WTC11 (cell line): ENCODE results near the gene ITSN1. TPM values are rescaled to one million over a fixed set of nuclear protein-coding genes. Genes with fewer than 3 reads are reported as not detected.

Source experiments
- ATAC-seq: fragments of 200-7000 bp; cut with Tn5 transposase; 2 replicates; pipeline ENCODE4 v1.10.0; 2021; ENCODE audit warnings: mild to moderate bottlenecking, moderate library complexity
- CTCF ChIA-PET: fragments of 300-600 bp; sonication (Branson Sonifier 250); formaldehyde crosslinking; loops from one replicate; lab custom pipeline; 2021; ENCODE audit warnings: antibody characterized with exemption; lab: Charles Lee
- POLR2A ChIA-PET: fragments of 350-600 bp; sonication (Branson Sonifier 250); formaldehyde crosslinking; loops from one replicate; lab custom pipeline; 2021; ENCODE audit warnings: antibody characterized with exemption; lab: Charles Lee
- DNase-seq: peaks from one replicate; pipeline ENCODE4 v3.0.0; 2021; ENCODE audit warnings: low spot score
- H3K27ac Mint-ChIP-seq: 2 replicates; pipeline ENCODE4 v1.8.0; 2021; ENCODE audit warnings: mixed read lengths
- H3K27me3 Mint-ChIP-seq: 2 replicates; pipeline ENCODE4 v1.8.0; 2021; ENCODE audit warnings: low read depth, mild to moderate bottlenecking, moderate library complexity, mixed read lengths
- H3K36me3 Mint-ChIP-seq: 2 replicates; pipeline ENCODE4 v1.8.0; 2021; ENCODE audit warnings: mixed read lengths
- H3K4me1 Mint-ChIP-seq: 2 replicates; pipeline ENCODE4 v1.8.0; 2022; ENCODE audit warnings: mixed read lengths
- H3K4me3 Mint-ChIP-seq: 2 replicates; pipeline ENCODE4 v1.8.0; 2021; ENCODE audit warnings: mild to moderate bottlenecking, moderate library complexity, mixed read lengths
- H3K9me3 Mint-ChIP-seq: 2 replicates; pipeline ENCODE4 v1.8.0; 2021; ENCODE audit warnings: mixed read lengths
- ATF1 ChIP-seq: sonication (generic); formaldehyde crosslinking; IDR thresholded peaks from 2 replicates; pipeline ENCODE4 v1.8.1; 2023; ENCODE audit warnings: mild to moderate bottlenecking, moderate library complexity, missing genetic modification reagents
- EMX1 ChIP-seq: fragments of 250-450 bp; sonication (Bioruptor Pico); IDR thresholded peaks from 2 replicates; pipeline ENCODE4 v1.8.0; 2021; ENCODE audit warnings: mild to moderate bottlenecking
- IRF2 ChIP-seq: sonication (generic); formaldehyde crosslinking; IDR thresholded peaks from 2 replicates; pipeline ENCODE4 v1.8.0; 2022; ENCODE audit warnings: low read depth, missing genetic modification reagents, borderline replicate concordance
- JAZF1 ChIP-seq: fragments of 250-450 bp; sonication (Bioruptor Pico); IDR thresholded peaks from 2 replicates; pipeline ENCODE4 v1.9.0; 2021; ENCODE audit warnings: moderate library complexity, mild to moderate bottlenecking, inconsistent platforms
- NFYB ChIP-seq: sonication (generic); formaldehyde crosslinking; conservative IDR thresholded peaks from 2 replicates; pipeline ENCODE4 v1.8.0; 2022; ENCODE audit warnings: low read depth, missing genetic modification reagents
- NR3C1 ChIP-seq: sonication (generic); formaldehyde crosslinking; conservative IDR thresholded peaks from 2 replicates; pipeline ENCODE4 v1.8.1; 2023; ENCODE audit warnings: low read depth, mild to moderate bottlenecking, missing genetic modification reagents
- PRRX2 ChIP-seq: fragments of 250-450 bp; sonication (Bioruptor Pico); IDR thresholded peaks from 2 replicates; pipeline ENCODE4 v1.8.0; 2021; ENCODE audit warnings: mild to moderate bottlenecking
- RORB ChIP-seq: fragments of 250-450 bp; sonication (Bioruptor Pico); IDR thresholded peaks from 2 replicates; pipeline ENCODE4 v1.9.0; 2021; ENCODE audit warnings: mild to moderate bottlenecking
- ZBTB21 ChIP-seq: sonication (generic); formaldehyde crosslinking; IDR thresholded peaks from 2 replicates; pipeline ENCODE4 v1.8.1; 2023; ENCODE audit warnings: mild to moderate bottlenecking, missing genetic modification reagents, borderline replicate concordance
- ZNF219 ChIP-seq: sonication (generic); formaldehyde crosslinking; IDR thresholded peaks from 2 replicates; pipeline ENCODE4 v1.8.0; 2023; ENCODE audit warnings: missing genetic modification reagents, mild to moderate bottlenecking, borderline replicate concordance
- ZNF232 ChIP-seq: sonication (generic); formaldehyde crosslinking; IDR thresholded peaks from 2 replicates; pipeline ENCODE4 v1.8.0; 2022; ENCODE audit warnings: mild to moderate bottlenecking, missing genetic modification reagents
- total RNA-seq: library from RNA; stranded (reverse); gene quantifications from 3 replicates; pipeline ENCODE4 v1.2.3, GENCODE V29; 2021
- TF ChIP-seq, protein P1 (sequence below): sonication (generic); formaldehyde crosslinking; IDR thresholded peaks from 2 replicates; pipeline ENCODE4 v1.8.1; 2022; ENCODE audit warnings: low read depth, mild to moderate bottlenecking, moderate library complexity, missing genetic modification reagents, borderline replicate concordance
- TF ChIP-seq, protein P2 (sequence below): sonication (generic); formaldehyde crosslinking; conservative IDR thresholded peaks from 2 replicates; pipeline ENCODE4 v1.8.1; 2022; ENCODE audit warnings: mild to moderate bottlenecking, missing genetic modification reagents
- TF ChIP-seq, protein P3 (sequence below): sonication (generic); formaldehyde crosslinking; IDR thresholded peaks from 2 replicates; pipeline ENCODE4 v1.8.0; 2023; ENCODE audit warnings: missing genetic modification reagents, mild to moderate bottlenecking, borderline replicate concordance
- TF ChIP-seq, protein P4 (sequence below): sonication (generic); formaldehyde crosslinking; IDR thresholded peaks from 2 replicates; pipeline ENCODE4 v1.8.0; 2023; ENCODE audit warnings: mild to moderate bottlenecking, missing genetic modification reagents
- TF ChIP-seq, protein P5 (sequence below): sonication (generic); formaldehyde crosslinking; IDR thresholded peaks from 2 replicates; pipeline ENCODE4 v1.8.0; 2022; ENCODE audit warnings: mild to moderate bottlenecking, missing genetic modification reagents
- TF ChIP-seq, protein P6 (sequence below): sonication (generic); formaldehyde crosslinking; IDR thresholded peaks from 2 replicates; pipeline ENCODE4 v1.8.1; 2023; ENCODE audit warnings: mild to moderate bottlenecking, missing genetic modification reagents, moderate library complexity
- TF ChIP-seq, protein P7 (sequence below): sonication (generic); formaldehyde crosslinking; IDR thresholded peaks from 2 replicates; pipeline ENCODE4 v1.8.1; 2023; ENCODE audit warnings: mild to moderate bottlenecking, moderate library complexity, missing genetic modification reagents
- TF ChIP-seq, protein P8 (sequence below): fragments of 250-450 bp; sonication (Bioruptor Pico); IDR thresholded peaks from 2 replicates; pipeline ENCODE4 v1.9.0; 2021; ENCODE audit warnings: moderate library complexity, mild to moderate bottlenecking, inconsistent platforms, borderline replicate concordance

The ITSN1 gene
- total RNA-seq, 1 experiment from 2014 or later, result 69.6 TPM

DNA sequence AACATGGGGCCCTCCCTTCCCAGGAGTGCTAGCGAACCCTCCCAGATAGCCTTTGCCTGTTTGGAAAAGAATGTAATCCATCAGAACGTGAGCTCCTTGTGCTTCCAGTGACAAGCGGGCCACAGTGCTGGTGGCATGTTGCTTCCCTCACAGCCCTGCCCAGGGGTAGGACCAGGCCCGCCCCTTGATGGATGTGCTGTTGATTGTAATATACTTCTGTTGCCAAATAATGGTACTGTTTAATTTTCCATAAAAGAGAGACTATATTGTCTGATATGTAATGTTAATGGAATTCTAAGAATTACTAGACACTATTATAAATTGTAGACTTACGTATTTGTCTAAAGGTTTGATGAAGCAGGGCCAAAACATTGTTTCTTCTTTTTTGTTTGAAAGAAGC is 256.9 kb downstream of the ITSN1 start:
- Mint-ChIP-seq H3K36me3 (peaks cover 15% of the 10 kb centered on the region), H3K4me3 (no peak overlapping the region), H3K27me3 (no peaks in the 10 kb centered on the region), H3K4me1 (peaks cover 15% of the 10 kb centered on the region), H3K9me3 (no peaks in the 10 kb centered on the region), H3K27ac (no peak overlapping the region; the same call in 1 of the 2 replicates)
- no peak for DNase-seq
- no peak for ATAC-seq
- CTCF ChIA-PET, result interaction anchor here (0.6 to 0.7 kb wide), 2 partner anchors 41 to 449 kb away, joined by 3 read pairs; no protein-coding TSS in a partner anchor
- TF ChIP-seq, protein P1, sequence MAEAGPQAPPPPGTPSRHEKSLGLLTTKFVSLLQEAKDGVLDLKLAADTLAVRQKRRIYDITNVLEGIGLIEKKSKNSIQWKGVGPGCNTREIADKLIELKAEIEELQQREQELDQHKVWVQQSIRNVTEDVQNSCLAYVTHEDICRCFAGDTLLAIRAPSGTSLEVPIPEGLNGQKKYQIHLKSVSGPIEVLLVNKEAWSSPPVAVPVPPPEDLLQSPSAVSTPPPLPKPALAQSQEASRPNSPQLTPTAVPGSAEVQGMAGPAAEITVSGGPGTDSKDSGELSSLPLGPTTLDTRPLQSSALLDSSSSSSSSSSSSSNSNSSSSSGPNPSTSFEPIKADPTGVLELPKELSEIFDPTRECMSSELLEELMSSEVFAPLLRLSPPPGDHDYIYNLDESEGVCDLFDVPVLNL (CRISPR knock-in tag), result no peak
- TF ChIP-seq NFYB (CRISPR knock-in tag) (no peak), PRRX2 (CRISPR knock-in tag) (no peak), RORB (CRISPR knock-in tag) (no peak), EMX1 (CRISPR knock-in tag) (no peak), ATF1 (CRISPR knock-in tag) (no peak), ZNF232 (no peak), NR3C1 (CRISPR knock-in tag) (no peak)
- TF ChIP-seq, protein P2, sequence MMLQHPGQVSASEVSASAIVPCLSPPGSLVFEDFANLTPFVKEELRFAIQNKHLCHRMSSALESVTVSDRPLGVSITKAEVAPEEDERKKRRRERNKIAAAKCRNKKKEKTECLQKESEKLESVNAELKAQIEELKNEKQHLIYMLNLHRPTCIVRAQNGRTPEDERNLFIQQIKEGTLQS (CRISPR knock-in tag), result no peak
- TF ChIP-seq, protein P3, sequence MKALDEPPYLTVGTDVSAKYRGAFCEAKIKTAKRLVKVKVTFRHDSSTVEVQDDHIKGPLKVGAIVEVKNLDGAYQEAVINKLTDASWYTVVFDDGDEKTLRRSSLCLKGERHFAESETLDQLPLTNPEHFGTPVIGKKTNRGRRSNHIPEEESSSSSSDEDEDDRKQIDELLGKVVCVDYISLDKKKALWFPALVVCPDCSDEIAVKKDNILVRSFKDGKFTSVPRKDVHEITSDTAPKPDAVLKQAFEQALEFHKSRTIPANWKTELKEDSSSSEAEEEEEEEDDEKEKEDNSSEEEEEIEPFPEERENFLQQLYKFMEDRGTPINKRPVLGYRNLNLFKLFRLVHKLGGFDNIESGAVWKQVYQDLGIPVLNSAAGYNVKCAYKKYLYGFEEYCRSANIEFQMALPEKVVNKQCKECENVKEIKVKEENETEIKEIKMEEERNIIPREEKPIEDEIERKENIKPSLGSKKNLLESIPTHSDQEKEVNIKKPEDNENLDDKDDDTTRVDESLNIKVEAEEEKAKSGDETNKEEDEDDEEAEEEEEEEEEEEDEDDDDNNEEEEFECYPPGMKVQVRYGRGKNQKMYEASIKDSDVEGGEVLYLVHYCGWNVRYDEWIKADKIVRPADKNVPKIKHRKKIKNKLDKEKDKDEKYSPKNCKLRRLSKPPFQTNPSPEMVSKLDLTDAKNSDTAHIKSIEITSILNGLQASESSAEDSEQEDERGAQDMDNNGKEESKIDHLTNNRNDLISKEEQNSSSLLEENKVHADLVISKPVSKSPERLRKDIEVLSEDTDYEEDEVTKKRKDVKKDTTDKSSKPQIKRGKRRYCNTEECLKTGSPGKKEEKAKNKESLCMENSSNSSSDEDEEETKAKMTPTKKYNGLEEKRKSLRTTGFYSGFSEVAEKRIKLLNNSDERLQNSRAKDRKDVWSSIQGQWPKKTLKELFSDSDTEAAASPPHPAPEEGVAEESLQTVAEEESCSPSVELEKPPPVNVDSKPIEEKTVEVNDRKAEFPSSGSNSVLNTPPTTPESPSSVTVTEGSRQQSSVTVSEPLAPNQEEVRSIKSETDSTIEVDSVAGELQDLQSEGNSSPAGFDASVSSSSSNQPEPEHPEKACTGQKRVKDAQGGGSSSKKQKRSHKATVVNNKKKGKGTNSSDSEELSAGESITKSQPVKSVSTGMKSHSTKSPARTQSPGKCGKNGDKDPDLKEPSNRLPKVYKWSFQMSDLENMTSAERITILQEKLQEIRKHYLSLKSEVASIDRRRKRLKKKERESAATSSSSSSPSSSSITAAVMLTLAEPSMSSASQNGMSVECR (CRISPR knock-in tag), result no peak
- TF ChIP-seq, protein P4, sequence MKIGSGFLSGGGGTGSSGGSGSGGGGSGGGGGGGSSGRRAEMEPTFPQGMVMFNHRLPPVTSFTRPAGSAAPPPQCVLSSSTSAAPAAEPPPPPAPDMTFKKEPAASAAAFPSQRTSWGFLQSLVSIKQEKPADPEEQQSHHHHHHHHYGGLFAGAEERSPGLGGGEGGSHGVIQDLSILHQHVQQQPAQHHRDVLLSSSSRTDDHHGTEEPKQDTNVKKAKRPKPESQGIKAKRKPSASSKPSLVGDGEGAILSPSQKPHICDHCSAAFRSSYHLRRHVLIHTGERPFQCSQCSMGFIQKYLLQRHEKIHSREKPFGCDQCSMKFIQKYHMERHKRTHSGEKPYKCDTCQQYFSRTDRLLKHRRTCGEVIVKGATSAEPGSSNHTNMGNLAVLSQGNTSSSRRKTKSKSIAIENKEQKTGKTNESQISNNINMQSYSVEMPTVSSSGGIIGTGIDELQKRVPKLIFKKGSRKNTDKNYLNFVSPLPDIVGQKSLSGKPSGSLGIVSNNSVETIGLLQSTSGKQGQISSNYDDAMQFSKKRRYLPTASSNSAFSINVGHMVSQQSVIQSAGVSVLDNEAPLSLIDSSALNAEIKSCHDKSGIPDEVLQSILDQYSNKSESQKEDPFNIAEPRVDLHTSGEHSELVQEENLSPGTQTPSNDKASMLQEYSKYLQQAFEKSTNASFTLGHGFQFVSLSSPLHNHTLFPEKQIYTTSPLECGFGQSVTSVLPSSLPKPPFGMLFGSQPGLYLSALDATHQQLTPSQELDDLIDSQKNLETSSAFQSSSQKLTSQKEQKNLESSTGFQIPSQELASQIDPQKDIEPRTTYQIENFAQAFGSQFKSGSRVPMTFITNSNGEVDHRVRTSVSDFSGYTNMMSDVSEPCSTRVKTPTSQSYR (CRISPR knock-in tag), result no peak
- TF ChIP-seq, protein P5, sequence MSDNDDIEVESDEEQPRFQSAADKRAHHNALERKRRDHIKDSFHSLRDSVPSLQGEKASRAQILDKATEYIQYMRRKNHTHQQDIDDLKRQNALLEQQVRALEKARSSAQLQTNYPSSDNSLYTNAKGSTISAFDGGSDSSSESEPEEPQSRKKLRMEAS (CRISPR knock-in tag), result no peak
- TF ChIP-seq, all 79 proteins: peak for 0
- POLR2A ChIA-PET, result no interaction called here

DNA sequence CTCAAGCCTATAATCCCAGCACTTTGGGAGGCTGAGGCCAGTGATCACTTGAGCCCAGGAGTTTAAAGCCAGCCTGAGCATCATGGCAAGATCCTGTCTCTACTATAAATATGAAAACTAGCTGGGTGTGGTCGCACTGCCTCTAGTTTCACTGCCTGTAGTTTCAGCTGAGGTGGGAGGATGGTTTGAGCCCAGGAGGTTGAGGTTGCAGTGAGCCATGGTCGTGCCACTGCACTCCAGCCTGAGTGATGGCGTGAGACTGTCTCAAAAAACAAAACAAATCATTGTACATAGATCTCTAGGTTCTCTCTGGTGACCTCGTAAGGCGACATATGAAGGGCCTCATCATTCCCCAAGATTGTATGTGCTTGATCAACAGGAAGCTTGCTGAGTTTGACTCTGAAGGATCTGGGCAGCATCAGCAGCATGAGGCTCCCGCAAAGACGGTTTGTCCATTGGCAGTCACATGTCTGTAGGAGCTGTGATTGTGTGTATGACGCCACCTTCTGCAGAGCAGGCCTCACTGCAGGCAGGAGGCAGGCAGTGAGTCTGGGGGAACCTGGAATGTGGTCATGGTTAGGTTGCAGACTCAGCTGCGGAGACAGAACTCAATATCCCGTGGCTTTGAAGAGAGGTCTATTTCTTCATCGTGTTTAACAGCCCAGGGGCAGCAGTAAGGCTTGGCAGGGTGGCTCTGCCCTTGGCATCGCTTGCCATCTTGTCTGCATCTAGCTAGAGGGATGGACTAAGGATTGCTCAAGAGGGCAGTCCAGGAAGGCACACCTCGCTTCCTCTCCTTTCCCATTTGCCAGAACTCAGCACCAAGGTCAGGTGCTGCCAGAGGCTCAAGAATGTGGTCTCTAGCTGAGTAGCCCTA is 259.3 kb downstream of the ITSN1 start:
- Mint-ChIP-seq H3K4me1 (no peaks in the 10 kb centered on the region), H3K27me3 (no peaks in the 10 kb centered on the region), H3K36me3 (peaks cover 33% of the 10 kb centered on the region), H3K9me3 (no peaks in the 10 kb centered on the region), H3K27ac (no peak overlapping the region; the same call in 1 of the 2 replicates), H3K4me3 (no peak overlapping the region)
- ATAC-seq, result peak; percentile 98
- ChIA-PET POLR2A (interaction anchor here (1.0 kb wide), 1 partner anchor 9 kb away, joined by 3 read pairs; no protein-coding TSS in a partner anchor), CTCF (interaction anchor here (0.5 to 3.8 kb wide), 22 partner anchors 8 to 565 kb away, joined by 3 to 57 read pairs (median 4); partner anchors contain the start of genes ATP5PO and DONSON)
- peak; percentile 66 for DNase-seq
- TF ChIP-seq IRF2 (CRISPR knock-in tag), result no peak
- TF ChIP-seq, protein P1 (CRISPR knock-in tag), result no peak
- TF ChIP-seq ZBTB21, result no peak
- TF ChIP-seq, protein P6, sequence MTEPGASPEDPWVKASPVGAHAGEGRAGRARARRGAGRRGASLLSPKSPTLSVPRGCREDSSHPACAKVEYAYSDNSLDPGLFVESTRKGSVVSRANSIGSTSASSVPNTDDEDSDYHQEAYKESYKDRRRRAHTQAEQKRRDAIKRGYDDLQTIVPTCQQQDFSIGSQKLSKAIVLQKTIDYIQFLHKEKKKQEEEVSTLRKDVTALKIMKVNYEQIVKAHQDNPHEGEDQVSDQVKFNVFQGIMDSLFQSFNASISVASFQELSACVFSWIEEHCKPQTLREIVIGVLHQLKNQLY (CRISPR knock-in tag), result no peak
- no peak for TF ChIP-seq JAZF1
- TF ChIP-seq, protein P7, sequence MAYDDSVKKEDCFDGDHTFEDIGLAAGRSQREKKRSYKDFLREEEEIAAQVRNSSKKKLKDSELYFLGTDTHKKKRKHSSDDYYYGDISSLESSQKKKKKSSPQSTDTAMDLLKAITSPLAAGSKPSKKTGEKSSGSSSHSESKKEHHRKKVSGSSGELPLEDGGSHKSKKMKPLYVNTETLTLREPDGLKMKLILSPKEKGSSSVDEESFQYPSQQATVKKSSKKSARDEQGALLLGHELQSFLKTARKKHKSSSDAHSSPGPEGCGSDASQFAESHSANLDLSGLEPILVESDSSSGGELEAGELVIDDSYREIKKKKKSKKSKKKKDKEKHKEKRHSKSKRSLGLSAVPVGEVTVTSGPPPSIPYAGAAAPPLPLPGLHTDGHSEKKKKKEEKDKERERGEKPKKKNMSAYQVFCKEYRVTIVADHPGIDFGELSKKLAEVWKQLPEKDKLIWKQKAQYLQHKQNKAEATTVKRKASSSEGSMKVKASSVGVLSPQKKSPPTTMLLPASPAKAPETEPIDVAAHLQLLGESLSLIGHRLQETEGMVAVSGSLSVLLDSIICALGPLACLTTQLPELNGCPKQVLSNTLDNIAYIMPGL (CRISPR knock-in tag), result no peak
- TF ChIP-seq, protein P8, sequence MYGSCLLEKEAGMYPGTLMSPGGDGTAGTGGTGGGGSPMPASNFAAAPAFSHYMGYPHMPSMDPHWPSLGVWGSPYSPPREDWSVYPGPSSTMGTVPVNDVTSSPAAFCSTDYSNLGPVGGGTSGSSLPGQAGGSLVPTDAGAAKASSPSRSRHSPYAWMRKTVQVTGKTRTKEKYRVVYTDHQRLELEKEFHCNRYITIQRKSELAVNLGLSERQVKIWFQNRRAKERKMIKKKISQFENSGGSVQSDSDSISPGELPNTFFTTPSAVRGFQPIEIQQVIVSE (CRISPR knock-in tag), result no peak
- TF ChIP-seq ZNF219 (CRISPR knock-in tag), result no peak
